Tracheal epithelial cell (primary cell): ENCODE results near the gene HSPA14. TPM values are rescaled to one million over a fixed set of nuclear protein-coding genes. Genes with fewer than 3 reads are reported as not detected.

Experiments
- total RNA-seq: library from RNA; depleted of rRNA; stranded (reverse); fragments of >200 nt; gene quantifications from 2 replicates; pipeline ENCODE4 v1.2.1, GENCODE V29; 2014

The HSPA14 gene, protein sequence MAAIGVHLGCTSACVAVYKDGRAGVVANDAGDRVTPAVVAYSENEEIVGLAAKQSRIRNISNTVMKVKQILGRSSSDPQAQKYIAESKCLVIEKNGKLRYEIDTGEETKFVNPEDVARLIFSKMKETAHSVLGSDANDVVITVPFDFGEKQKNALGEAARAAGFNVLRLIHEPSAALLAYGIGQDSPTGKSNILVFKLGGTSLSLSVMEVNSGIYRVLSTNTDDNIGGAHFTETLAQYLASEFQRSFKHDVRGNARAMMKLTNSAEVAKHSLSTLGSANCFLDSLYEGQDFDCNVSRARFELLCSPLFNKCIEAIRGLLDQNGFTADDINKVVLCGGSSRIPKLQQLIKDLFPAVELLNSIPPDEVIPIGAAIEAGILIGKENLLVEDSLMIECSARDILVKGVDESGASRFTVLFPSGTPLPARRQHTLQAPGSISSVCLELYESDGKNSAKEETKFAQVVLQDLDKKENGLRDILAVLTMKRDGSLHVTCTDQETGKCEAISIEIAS
- total RNA-seq, result 10.1 and 15.3 TPM in 2 replicates

DNA sequence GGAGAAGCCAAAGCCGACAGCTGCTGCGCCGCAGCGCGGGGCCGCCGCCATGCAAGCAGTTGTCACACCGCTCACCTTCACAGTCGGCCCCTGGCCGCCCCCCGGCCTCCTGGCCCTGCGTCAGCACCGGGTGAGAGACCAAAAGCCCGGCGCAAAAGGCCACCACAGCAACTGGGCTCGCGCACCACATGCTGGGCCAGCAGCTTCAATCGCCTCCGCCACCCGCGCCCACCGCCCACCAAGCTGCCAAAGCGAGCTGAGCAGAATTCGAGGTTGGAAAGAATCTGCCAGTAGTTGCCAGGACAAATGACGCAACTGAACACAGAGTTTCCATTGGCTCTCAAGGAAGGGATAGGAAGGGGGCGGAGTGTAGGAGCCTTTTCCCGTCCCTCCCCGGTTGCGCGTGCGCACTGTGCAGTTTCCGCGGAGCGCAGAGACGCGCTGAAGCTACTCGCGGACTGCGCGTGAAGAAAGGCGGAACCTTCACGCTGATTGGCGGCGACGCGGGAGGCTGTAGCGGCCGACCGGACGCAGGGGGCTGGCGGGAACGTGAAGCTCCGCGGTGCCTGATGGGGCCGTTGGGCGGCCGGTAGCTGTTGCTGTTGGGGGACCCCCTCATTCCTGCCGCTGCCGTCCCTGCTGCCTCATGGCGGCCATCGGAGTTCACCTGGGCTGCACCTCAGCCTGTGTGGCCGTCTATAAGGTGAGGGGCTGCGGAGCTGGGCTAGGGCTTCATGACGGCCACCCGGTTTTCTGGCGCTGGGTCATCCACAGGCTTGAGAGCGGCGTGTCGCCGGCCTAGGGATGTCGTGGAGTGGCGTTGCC is at the start of gene HSPA14, which contains the start of the genes CDNF and MSANTD7:
Gene HSPA14 (plus strand): TSS at position 550 of the 825 bp plus-strand sequence. CDS start 97 bp downstream, at position 647.
Gene CDNF (minus strand): TSS at position 281 of the 825 bp plus-strand sequence. CDS start 91 bp downstream, at position 190.
Gene MSANTD7 (plus strand): TSS at position 550 of the 825 bp plus-strand sequence. CDS start 3,979 bp downstream, outside the sequence.

GRCh38 chr10:14878266-14879123 is 40.4 kb downstream of the HSPA14 start, which contains the start of gene SUV39H2:
TSS of gene SUV39H2 (plus strand) at chr10:14878866. CDS start at chr10:14878889, 23 bp downstream.

Other genes starting within 250 kb of the HSPA14 start
- 14.9 and 18.5 TPM in 2 replicates for gene FAM107B, start 63.4 kb upstream of the HSPA14 start, total RNA-seq
- gene CDNF, start 269 bp upstream of the HSPA14 start, total RNA-seq, result 0.24 and 1.3 TPM in 2 replicates
- gene MSANTD7, start within 50 bp of the HSPA14 start, total RNA-seq, result 15.2 and 17.7 TPM in 2 replicates
- 9.0 and 9.4 TPM in 2 replicates for gene SUV39H2, start 40.6 kb downstream of the HSPA14 start, total RNA-seq
- gene DCLRE1C, start 115.8 kb downstream of the HSPA14 start, total RNA-seq, result 8.0 and 8.3 TPM in 2 replicates
- not detected in 2 replicates for gene MEIG1, start 121.1 kb downstream of the HSPA14 start, total RNA-seq
- 5.5 and 15.8 TPM in 2 replicates for gene OLAH, start 205.6 kb downstream of the HSPA14 start, total RNA-seq